ENCODE results near the gene FRMD8.
A peak's percentile ranks its signal among the peaks of the same experiment; 100 is the strongest.
"Not testable (repeated sequence)": the region's sequence is repeated elsewhere in the genome, so short reads cannot be mapped to it uniquely, and the experiment has no call there.

FRMD8 gene

DNA sequence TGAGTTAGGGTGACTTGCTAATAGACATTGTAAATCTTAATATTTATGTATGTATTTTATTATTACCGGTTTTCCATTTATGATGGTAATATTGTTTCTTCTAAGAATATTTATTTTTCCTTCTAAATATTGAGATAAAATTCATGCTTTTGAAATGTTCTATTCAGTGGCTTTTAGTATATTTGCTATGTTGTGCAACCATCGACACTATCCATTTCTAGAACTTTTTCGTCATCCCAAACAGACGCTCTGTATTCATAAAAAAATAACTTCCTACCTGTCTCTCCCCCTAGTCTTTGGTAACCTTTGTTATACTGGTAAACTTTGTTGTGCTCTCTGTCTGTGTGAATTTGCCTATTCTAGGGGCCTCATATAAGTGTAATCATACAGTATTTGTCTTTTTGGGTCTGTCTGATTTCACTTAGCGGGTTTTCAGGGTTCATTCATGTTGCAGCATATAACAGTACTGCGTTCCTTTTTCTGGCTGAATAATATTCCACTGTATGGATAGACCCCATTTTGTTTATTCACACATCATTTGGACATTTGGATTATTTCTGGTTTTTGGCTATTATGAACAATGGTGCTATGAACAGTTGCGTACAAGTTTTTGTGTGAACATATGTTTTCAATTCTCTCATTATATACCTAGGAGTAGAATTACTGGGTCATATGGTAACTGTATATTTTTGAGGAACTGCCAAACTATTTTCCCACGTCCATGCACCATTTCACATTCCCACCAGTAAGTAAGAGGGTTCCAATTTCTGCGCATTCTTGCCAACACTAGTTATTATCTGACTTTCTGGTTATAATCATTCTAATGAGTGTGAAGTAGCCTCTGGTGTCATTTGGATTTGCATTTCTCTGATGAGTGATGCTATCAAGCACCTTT, 52.1 kb downstream of the FRMD8 start:
- no peak for DNase-seq

DNA sequence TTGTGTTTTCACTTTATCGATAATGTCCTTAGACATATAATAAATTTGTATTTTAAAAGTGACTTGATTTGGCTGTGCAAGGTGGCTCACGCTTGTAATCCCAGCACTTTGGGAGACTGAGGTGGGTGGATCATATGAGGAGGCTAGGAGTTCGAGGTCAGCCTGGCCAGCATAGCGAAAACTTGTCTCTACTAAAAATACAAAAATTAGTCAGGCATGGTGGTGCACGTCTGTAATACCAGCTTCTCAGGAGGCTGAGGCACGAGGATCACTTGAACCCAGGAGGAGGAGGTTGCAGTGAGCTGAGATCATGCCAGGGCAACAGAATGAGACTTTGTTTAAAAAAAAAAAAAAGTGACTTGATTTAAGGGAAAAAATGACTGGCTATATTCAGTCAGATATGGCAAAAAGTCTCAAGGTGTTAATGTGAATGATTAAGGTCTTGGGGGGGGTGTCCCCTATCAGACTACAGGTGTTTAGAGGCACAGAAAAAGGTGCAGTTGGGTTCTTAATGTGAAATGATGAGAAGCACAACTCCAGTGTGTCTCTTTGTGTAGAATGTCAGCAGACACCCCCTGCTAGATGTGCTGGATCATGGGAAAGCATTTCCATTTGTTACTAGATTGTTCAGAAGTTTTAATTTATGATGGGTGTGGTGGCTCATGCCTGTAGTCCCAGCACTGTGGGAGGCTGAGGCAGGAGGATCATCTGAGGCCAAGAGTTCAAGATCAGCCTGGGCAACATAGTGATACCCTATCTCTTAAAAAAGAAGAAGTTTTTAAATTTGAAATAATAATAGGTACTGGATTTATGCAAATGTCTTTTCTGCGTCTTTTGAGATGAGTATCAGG, 53.1 kb downstream of the FRMD8 start:
- no peak for DNase-seq

DNA sequence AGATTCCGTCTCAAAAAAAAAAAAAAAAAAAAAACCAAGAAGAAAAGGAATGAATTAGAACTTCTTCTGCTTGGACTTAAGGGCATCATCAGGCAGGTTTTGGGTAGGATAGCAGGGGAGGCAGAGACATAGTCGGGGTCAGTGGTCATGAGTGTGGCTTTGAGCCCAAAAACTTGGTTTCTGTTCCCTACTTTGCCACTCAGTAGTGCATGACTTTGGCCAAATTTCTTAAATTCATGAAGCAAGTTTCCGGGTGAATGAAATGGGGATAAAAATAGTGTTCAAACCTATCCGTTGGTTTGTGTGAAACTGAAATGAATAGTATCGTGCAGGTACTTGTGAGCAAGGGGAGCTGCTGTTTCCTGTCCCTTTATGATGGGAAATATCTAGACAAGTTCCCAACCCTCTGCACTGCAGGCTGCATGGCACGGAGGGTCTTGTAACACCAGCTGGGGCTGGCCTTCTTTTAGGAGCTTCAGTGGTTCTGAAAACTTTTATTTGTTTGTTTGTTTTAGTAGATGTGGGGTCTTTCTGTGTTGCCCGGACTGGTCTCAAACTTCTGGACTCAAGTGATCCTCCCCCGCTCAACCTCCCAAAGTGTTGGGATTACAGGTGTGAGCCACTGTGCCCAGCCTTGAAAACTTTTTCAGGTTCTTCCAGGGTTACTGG, 54.5 kb downstream of the FRMD8 start:
- DNase-seq: no peak

DNA sequence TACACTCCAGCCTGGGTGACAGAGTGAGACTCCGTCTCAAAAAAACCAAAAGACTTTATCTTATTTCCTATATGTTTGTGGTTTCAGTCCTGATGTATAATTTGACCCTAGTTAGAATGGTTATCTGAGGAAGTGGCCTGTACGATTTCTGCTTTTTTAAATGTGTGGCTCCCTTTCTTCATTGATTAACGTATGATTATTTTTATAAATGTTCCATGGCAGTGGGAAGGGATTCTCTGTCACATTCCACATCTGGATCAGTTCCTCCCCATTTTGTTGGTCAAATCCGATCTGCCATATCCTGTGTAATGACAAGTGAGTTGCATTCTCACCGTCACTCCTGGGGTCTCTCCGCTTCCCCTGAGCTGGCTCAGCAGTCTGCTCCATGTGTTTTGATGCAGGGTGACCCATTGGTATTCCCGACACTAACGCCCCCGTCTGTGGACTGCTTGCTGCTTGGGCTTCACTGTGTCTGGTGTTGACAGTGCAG, 56.5 kb downstream of the FRMD8 start:
- DNase-seq: no peak

DNA sequence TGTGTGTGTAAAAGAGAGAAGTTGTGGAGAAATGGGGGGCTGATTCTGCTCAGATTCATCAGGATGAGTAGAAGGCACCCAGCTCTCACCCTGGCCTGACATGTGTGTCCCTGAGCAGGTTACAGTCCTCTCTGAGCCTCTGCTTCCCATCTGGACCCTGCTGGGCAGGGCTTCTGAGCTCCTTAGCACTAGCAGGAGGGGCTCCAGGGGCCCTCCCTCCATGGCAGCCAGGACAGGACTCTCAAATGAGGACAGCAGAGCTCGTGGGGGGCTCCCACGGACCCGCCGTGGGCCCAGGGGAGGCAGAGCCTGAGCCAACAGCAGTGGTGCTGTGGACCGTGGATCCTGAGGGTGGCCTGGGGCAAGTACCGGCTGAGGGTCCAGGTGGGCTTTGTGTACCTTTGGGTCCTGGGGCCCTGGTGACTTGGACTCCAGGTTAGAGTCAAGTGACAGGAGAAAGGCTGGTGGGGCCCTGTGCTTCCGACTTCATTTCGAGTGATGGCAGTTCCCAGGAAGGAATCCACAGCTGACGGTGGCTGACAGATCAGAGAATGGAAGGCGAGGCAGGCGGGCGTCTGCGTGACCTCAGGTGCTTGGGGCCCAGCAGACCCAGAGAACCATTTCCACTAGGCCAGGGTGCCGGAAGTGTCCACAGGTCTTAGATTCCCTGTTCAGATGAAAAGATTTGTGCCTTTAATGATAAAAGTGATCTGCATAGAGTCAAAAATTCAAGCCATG, 58.0 kb downstream of the FRMD8 start:
- no peak for DNase-seq

DNA sequence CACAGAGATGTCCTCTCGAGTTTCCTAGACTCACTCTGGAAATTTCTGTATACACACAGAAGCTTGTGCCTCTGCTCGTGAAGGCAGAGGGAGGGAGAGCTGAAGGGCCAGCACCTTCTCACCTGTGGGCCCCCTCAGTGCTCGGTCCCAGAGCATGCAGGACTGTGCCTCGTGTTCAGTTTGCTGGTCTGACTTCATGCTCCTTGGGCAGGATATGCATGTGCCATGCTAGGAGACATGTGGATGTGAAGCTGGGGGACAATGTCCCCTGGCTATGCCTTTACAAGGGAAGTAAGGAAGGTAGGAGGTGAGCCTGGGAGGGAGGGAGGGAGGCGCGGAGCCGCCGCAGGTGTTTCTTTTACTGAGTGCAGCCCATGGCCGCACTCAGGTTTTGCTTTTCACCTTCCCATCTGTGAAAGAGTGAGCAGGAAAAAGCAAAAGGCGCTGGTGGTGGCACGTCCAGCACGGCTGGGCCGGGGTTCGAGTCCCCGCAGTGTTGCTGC, 58.7 kb downstream of the FRMD8 start:
- DNase-seq: no peak

DNA sequence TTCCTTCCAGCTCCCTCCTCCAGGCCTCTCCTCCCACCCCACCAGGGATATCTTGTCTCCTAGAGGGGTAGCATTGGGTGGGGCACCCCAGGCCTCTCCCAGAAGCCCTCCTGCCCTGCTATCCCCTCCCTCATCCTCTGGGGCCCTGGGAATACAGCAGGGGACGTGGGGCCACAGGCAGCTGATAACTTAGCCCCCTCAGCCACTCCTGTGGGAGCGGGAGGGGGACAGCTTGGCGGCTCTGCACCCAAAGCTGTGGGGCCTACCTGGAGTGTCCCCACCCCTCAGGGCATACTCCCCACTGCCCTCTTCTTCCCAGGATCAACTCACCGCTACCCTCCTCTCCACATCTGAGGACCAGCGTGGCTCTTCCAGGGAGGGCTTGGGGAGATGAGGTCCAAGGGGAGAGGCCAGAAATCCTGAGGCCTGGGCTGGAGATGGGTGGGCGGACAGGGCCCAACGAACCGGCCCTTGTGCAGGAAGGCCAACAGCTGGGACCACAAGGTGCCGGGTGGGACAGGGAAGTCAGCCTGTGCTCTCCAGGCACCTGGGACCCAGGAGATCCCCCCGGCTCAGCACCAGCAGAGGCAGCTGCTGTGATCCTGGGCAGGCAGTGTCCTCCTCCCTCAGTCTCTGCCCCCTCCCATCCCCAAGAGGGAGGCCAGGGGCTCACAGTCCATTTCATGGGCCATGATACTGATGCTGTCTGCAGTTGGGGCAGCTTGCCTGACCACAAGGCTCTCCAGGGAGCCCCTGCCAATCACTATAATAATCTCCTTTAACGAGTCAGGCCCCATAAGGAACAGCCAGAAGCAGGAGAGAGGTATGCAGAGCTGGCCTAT, 59.4 kb downstream of the FRMD8 start:
- DNase-seq: no peak

DNA sequence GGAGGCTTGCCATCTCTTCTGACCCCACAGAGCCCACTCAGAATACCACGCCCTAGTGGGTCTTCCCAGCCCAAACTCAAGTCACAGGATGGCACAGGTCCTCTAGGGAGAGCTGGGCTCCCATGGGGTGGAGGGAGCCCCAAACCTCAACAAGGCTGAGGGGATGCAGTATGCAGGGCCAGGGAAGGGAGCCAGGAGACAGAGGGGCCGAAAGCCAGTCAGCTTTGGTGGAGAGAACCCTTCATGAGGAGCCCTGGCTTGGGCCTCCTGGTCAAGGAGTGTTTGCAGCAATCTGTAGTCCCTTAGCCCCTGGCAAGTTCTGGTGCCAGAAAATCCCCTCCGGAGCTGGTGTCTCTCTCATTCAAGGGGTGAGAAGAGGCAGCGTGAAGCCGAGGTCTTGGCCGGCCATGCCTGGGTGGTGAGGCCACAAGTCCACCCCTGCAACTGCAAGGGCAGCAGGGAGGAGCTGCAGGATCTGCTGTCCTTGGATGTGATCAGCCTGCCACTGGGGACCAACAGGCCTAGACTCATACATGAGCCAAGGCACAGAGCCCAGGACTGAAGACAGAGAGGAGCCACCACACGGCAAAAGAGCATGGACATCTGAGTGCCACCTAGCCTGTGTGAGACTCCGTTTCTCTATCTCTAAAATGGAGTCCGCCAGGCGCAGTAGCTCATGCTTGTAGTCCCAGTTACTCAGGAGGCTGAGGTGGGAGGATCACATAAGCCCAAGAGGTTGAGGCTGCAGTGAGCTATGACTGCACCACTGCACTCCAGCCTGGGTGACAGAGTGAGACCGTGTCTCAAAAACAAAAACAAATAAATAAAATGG, 60.2 kb downstream of the FRMD8 start:
- DNase-seq: no peak

DNA sequence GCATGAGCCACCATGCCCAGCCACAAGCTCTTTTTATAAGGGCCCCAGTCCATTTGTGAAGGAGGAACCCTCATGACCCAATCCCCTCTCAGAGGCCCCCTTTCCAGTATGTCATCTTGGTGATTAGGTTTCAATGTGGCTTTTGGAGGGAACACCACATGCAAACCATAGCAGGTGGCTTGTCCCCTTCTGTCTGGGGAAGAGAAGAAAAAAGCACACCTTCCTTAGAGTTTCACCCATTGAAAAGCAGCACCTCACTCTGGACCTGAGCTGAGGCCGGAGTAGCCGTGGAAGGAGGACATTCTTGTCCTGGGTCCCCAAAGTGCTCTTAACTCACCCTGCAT, 61.6 kb downstream of the FRMD8 start:
- no peak for DNase-seq

DNA sequence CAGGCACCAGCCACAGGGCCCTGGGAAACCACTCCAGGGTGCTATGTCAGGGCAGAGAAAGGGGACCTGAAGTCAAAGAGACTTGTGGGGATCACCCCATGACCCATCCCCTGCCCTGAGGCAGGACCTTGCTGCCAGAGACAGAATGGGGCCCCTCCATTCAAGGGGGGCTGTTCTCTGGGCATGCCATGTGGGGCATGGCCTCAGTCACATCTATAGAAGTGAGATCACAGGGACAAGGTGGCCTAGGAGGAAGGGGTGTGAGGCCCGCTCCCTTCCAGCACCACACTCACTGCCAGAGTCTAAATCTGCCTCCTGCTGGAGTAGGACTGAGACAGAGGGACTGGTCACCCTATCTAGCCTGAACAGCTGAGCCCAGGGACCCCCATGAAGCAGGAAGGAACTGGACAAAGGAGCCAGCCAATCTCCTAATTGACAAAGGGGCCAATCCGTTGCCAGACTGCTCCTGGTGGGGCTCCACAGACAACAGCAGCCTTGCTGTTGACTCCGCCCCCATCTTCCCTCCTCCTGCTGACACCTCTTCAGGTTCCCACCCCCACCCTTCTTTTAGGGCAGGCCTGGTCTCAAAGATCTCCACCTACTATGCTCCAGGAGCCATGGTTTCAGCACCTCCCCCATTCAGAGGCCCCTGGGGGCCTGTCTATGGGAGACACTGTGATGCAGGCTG, 62.1 kb downstream of the FRMD8 start:
- DNase-seq: no peak

DNA sequence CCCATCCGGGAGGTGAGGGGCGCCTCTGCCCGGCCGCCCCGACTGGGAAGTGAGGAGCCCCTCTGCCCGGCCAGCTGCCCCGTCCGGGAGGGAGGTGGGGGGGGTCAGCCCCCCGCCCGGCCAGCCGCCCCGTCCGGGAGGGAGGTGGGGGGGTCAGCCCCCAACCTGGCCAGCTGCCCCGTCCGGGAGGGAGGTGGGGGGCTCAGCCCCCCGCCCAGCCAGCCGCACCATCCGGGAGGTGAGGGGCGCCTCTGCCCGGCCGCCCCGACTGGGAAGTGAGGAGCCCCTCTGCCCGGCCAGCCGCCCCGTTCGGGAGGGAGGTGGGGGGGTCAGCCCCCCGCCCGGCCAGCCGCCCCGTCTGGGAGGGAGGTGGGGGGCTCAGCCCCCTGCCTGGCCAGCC, 64.9 kb downstream of the FRMD8 start:
- not testable (repeated sequence) for DNase-seq

DNA sequence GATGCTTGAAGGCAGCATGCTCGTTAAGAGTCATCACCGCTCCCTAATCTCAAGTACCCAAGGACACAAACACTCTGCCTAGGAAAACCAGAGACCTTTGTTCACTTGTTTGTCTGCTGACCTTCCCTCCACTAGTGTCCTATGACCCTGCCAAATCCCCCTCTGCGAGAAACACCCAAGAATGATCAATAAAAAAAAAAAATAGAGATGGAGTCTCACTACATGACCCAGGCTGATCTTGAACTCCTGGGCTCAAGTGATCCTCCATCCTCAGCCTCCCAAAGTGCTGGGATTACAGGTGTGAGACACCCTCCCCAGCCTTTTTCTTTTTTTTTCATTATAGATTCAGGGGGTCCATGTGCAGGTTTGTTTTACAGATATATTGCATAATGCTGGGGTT, 65.8 kb downstream of the FRMD8 start:
- DNase-seq: not testable (repeated sequence)

DNA sequence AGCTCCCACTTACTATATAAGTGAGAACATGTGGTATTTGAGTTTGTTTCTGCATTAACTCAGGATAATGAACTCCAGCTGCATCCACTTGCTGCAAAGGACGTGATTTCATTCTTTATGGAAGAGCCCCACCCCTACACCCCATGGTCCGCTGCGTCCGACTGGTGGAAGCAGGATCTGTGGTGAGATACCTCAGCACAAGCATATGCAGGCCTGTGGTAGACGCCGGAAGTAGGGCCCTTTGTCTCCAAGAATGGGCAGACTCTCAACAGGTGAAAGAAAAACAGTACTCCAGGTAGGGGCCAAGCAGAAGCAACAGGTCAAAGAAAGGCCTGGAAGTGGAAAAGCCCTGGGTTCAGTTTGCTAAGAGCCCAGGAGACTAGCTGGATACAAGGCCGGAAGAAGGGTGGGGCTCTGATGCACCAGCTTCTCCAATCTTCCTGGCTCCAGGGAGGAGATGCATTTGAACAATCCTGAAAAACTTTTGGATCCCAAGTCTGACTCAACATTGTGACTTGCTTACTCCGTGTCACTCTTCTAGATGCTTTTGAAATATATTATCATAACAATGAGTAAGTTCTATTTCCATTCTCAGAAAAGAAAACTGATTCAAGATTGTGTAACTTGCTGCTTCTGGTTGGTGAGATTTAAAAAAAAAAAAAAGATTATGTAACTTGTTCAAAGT, 66.5 kb downstream of the FRMD8 start:
- DNase-seq: no peak

DNA sequence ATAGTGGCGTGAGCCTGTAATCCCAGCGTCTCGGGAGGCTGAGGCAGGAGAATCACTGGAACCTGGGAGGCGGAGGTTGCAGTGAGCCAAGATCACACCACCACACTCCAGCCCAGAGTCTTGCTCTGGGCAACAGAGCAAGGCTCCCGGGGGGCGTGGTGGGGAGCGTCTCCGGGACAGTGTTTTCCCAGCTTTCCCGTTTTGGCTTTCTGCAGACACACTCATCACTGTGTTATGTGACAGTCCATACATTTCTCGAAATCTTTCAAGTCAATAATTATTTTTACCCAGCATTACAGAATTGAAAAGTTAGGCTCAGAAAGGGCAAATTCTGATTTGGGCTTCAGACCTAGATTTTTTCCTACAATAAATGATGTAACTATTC, 67.9 kb downstream of the FRMD8 start:
- no peak for DNase-seq

DNA sequence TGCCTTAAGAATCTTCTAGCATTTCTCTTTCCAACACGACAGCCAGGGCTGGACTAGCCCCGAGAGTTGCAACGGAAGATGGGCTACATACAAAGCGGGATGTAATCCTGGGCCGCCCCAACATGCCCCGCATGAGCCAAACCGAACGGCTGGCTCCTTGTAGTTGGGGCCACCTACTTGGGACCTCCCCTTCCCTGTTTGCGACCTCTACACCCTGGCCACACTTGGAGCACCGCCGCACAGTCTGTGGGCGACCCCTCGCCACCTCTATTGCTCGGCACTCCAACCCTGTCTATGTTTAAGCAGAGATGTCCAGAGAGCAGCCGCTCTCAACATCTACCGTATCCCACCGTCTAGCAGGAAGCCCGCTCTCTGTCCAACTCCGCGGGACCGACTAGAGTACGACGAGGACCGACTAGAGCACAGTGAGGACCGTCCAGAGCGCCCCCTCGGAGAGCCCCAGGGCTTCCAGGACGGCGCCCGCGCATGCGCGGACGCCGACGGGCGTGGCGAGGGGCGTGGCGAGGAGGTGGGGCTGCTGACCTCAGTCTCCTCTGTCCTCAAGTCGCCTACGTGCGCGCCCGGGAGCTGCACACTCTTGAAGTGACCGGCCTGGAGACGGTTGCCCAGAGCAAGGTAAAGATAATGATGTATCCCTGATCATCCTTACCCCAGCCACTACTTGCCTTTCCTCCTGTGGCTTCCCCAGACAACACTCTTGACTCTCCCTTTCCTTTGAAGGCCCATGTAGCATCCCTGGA, 68.4 kb downstream of the FRMD8 start:
- peak; percentile 90 for DNase-seq

DNA sequence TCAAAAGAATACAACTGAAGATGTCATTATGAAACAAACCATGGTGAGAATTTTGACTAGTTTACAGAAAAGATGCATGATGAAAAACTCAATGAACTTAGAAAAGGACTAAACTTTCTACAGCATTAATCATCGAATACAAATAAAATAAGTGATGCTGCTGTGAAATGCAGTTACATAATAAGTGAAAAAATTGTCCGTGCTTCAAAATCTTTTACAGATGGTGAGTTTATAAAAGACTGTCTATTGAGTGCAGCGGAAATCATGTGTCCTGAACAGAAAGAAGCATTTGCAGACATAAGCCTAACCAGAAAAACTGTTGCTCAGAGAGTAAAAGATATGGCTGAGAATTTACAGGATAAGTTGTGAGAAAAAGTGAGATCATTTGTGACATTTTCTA, 70.0 kb downstream of the FRMD8 start:
- no peak for DNase-seq

DNA sequence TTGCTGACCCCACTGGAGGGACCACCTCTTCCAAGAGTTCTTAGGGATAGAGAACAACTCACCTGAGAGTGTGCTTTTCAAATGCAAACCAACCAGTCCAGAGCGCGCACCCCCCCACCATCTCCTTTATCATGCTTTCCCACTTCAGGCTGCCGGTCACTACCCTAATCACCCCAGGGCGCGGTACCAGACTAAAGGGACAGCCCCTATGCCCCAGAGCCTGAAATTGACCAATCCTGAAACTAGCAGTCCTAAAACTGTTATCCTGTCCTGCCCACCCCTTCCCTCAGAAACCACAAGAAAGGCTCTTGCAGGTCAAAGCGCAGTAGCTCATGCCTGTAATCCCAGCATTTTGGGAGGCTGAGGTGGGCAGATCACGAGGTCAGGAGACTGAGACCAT, 73.1 kb downstream of the FRMD8 start:
- DNase-seq: no peak

Data from stimulated activated CD4-positive, alpha-beta T cell treated with anti-CD3 and anti-CD28 coated beads, Interleukin-15, amount 100 ng/mL, for 24 hours (primary cell).